A673 (cell line): ENCODE data around the gene AKAP6.

ENCODE experiments used
- EZH2 ChIP-seq: fragments of 200-600 bp; sonication (generic); IDR thresholded peaks from 2 replicates; pipeline ENCODE4 v1.6.1; 2017; ENCODE audit warnings: borderline replicate concordance, low read depth, mild to moderate bottlenecking, mixed read lengths, antibody characterized with exemption, low read length; ENCODE audit not compliant: poor library complexity, severe bottlenecking
- TF ChIP-seq, protein P1 (sequence below): fragments of 300-800, 200-600 bp; sonication (generic); conservative IDR thresholded peaks from 2 replicates; pipeline ENCODE4 v1.5.1; 2017; ENCODE audit warnings: low read depth, mild to moderate bottlenecking, antibody characterized with exemption, low read length, moderate library complexity, mixed read lengths

DNA sequence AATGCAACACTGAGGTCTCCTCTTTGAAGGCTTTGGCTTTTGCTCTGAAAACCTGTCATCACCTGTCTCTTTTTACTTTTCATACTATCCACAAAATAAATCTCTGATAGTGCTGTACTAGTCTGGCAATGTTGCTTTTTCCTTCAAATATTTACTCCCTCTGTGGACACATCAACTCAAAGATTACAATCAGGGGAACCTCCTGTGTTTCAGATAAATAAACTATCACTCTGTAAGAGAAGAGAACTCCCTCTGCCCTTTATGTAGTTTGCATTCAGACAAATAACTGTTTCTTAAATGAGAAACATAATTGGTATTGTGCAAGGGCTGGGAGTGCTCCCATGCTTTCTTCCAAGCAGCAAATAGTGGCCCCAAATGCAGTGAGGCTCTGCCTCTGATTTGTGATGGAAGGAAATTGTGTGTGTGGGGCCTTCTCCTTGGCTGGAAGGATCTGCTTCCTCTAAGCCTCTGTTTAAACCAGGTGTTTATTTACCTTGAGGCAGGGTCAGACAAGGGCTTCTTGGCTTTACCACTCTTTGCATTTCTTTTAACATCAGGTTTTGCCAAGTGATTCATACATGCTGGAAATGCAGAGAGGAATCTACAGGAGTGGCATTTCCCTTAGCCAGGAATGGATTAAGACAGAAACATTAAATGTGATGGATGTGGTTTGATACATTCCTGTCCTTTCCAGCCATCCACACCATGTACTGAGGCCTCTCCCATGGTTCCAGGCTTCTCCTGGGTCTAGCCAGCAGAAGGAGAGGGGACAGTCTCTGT lies 69.0 kb downstream of the AKAP6 start:
- TF ChIP-seq, protein P1, sequence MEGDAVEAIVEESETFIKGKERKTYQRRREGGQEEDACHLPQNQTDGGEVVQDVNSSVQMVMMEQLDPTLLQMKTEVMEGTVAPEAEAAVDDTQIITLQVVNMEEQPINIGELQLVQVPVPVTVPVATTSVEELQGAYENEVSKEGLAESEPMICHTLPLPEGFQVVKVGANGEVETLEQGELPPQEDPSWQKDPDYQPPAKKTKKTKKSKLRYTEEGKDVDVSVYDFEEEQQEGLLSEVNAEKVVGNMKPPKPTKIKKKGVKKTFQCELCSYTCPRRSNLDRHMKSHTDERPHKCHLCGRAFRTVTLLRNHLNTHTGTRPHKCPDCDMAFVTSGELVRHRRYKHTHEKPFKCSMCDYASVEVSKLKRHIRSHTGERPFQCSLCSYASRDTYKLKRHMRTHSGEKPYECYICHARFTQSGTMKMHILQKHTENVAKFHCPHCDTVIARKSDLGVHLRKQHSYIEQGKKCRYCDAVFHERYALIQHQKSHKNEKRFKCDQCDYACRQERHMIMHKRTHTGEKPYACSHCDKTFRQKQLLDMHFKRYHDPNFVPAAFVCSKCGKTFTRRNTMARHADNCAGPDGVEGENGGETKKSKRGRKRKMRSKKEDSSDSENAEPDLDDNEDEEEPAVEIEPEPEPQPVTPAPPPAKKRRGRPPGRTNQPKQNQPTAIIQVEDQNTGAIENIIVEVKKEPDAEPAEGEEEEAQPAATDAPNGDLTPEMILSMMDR: no peak
- no peak for TF ChIP-seq EZH2
